Stimulated activated memory B cell treated with anti-CD40 and anti-IgM and Interleukin-4, amounts not matched to agents 10 μg/mL and 1 μg/mL and 100 μg/mL, for 72 hours (primary cell): Measurements from ENCODE around the gene HAUS7.

Experiments used
- ATAC-seq: fragments of 150-1000 bp; cut with Tn5 transposase; 2 replicates; pipeline ENCODE4 v1.10.0; 2021
- H3K27ac Mint-ChIP-seq: one replicate; pipeline ENCODE4 v1.8.0; 2022; ENCODE audit warnings: mild to moderate bottlenecking, mixed read lengths
- H3K27me3 Mint-ChIP-seq: one replicate; pipeline ENCODE4 v1.8.0; 2022; ENCODE audit warnings: mixed read lengths
- H3K36me3 Mint-ChIP-seq: one replicate; pipeline ENCODE4 v1.8.0; 2022; ENCODE audit warnings: mixed read lengths
- H3K4me1 Mint-ChIP-seq: one replicate; pipeline ENCODE4 v1.8.0; 2022; ENCODE audit warnings: mixed read lengths
- H3K4me3 Mint-ChIP-seq: one replicate; pipeline ENCODE4 v1.8.0; 2022; ENCODE audit warnings: mild to moderate bottlenecking, moderate library complexity, mixed read lengths
- H3K9me3 Mint-ChIP-seq: one replicate; pipeline ENCODE4 v1.8.0; 2022; ENCODE audit warnings: mixed read lengths

Gene HAUS7

GRCh38 chrX:153457827-153458466 lies 12.4 kb downstream of the HAUS7 start:
- Mint-ChIP-seq H3K4me3 (no peak overlapping the region), H3K36me3 (peaks cover 22% of the 10 kb centered on the region), H3K27me3 (no peaks in the 10 kb centered on the region), H3K9me3 (no peaks in the 10 kb centered on the region), H3K4me1 (peaks cover 5% of the 10 kb centered on the region), H3K27ac (no peak overlapping the region)
- ATAC-seq: no peak

- H3K36me3 Mint-ChIP-seq: peaks cover 22% of the 10 kb centered on the region
- H3K27ac Mint-ChIP-seq: no peak overlapping the region
- H3K27me3 Mint-ChIP-seq: no peaks in the 10 kb centered on the region
- H3K9me3 Mint-ChIP-seq: no peaks in the 10 kb centered on the region
- no peak overlapping the region for H3K4me3 Mint-ChIP-seq
- peaks cover 5% of the 10 kb centered on the region for H3K4me1 Mint-ChIP-seq
- ATAC-seq: no peak
Observed at GRCh38 chrX:153457136-153457825, 13.1 kb downstream of the HAUS7 start.

- Mint-ChIP-seq H3K4me3 (no peak overlapping the region), H3K9me3 (no peaks in the 10 kb centered on the region), H3K4me1 (peaks cover 5% of the 10 kb centered on the region), H3K36me3 (peaks cover 19% of the 10 kb centered on the region), H3K27me3 (no peaks in the 10 kb centered on the region), H3K27ac (no peak overlapping the region)
- ATAC-seq: no peak
Observed at GRCh38 chrX:153456704-153457103, 13.7 kb downstream of the HAUS7 start.

- Mint-ChIP-seq H3K27me3 (no peaks in the 10 kb centered on the region), H3K4me1 (peaks cover 5% of the 10 kb centered on the region), H3K9me3 (no peaks in the 10 kb centered on the region), H3K36me3 (peaks cover 16% of the 10 kb centered on the region), H3K27ac (no peak overlapping the region), H3K4me3 (no peak overlapping the region)
- ATAC-seq: no peak
Observed at GRCh38 chrX:153456161-153456560, 14.2 kb downstream of the HAUS7 start.

- Mint-ChIP-seq H3K9me3 (no peaks in the 10 kb centered on the region), H3K4me1 (no peaks in the 10 kb centered on the region), H3K4me3 (no peak overlapping the region), H3K36me3 (peaks cover 16% of the 10 kb centered on the region), H3K27me3 (no peaks in the 10 kb centered on the region), H3K27ac (no peak overlapping the region)
- ATAC-seq: no peak
Observed at GRCh38 chrX:153455571-153455970, 14.8 kb downstream of the HAUS7 start.

GRCh38 chrX:153454901-153455550 lies 15.3 kb downstream of the HAUS7 start:
- no peak overlapping the region for H3K4me3 Mint-ChIP-seq
- no peaks in the 10 kb centered on the region for H3K27me3 Mint-ChIP-seq
- H3K36me3 Mint-ChIP-seq: peaks cover 16% of the 10 kb centered on the region
- no peak overlapping the region for H3K27ac Mint-ChIP-seq
- no peak for ATAC-seq
- no peaks in the 10 kb centered on the region for H3K9me3 Mint-ChIP-seq
- H3K4me1 Mint-ChIP-seq: no peaks in the 10 kb centered on the region

GRCh38 chrX:153450949-153451277 lies 19.5 kb downstream of the HAUS7 start:
- peaks cover 7% of the 10 kb centered on the region for H3K36me3 Mint-ChIP-seq
- no peaks in the 10 kb centered on the region for H3K4me1 Mint-ChIP-seq
- ATAC-seq: no peak
- H3K9me3 Mint-ChIP-seq: no peaks in the 10 kb centered on the region
- no peak overlapping the region for H3K4me3 Mint-ChIP-seq
- H3K27me3 Mint-ChIP-seq: no peaks in the 10 kb centered on the region
- H3K27ac Mint-ChIP-seq: no peak overlapping the region

GRCh38 chrX:153450114-153450948 lies 20.0 kb downstream of the HAUS7 start:
- Mint-ChIP-seq H3K36me3 (peaks cover 6% of the 10 kb centered on the region), H3K9me3 (no peaks in the 10 kb centered on the region), H3K27me3 (no peaks in the 10 kb centered on the region), H3K4me1 (no peaks in the 10 kb centered on the region), H3K27ac (no peak overlapping the region), H3K4me3 (no peak overlapping the region)
- ATAC-seq: no peak

GRCh38 chrX:153449368-153450113 lies 20.8 kb downstream of the HAUS7 start:
- ATAC-seq: no peak
- Mint-ChIP-seq H3K4me1 (no peaks in the 10 kb centered on the region), H3K36me3 (peaks cover 6% of the 10 kb centered on the region), H3K9me3 (no peaks in the 10 kb centered on the region), H3K27ac (no peak overlapping the region), H3K4me3 (no peak overlapping the region), H3K27me3 (no peaks in the 10 kb centered on the region)

GRCh38 chrX:153448556-153449367 lies 21.6 kb downstream of the HAUS7 start:
- no peak for ATAC-seq

GRCh38 chrX:153447581-153447960 lies 22.8 kb downstream of the HAUS7 start:
- H3K9me3 Mint-ChIP-seq: no peaks in the 10 kb centered on the region
- no peak overlapping the region for H3K4me3 Mint-ChIP-seq
- H3K36me3 Mint-ChIP-seq: peaks cover 6% of the 10 kb centered on the region
- H3K27me3 Mint-ChIP-seq: no peaks in the 10 kb centered on the region
- ATAC-seq: no peak
- H3K27ac Mint-ChIP-seq: no peak overlapping the region
- H3K4me1 Mint-ChIP-seq: no peaks in the 10 kb centered on the region

More at GRCh38 chrX:153448556-153449367, 21.6 kb downstream of the HAUS7 start:
- Mint-ChIP-seq H3K9me3 (no peaks in the 10 kb centered on the region), H3K27ac (no peak overlapping the region), H3K27me3 (no peaks in the 10 kb centered on the region), H3K4me1 (no peaks in the 10 kb centered on the region), H3K4me3 (no peak overlapping the region), H3K36me3 (peaks cover 6% of the 10 kb centered on the region)

GRCh38 chrX:153446950-153447580 lies 23.3 kb downstream of the HAUS7 start:
- H3K27ac Mint-ChIP-seq: no peak overlapping the region
- H3K27me3 Mint-ChIP-seq: no peaks in the 10 kb centered on the region

GRCh38 chrX:153446636-153446936 lies 23.8 kb downstream of the HAUS7 start:
- no peak overlapping the region for H3K4me3 Mint-ChIP-seq
- H3K4me1 Mint-ChIP-seq: no peaks in the 10 kb centered on the region
- peaks cover 6% of the 10 kb centered on the region for H3K36me3 Mint-ChIP-seq
- ATAC-seq: no peak
- no peaks in the 10 kb centered on the region for H3K27me3 Mint-ChIP-seq
- no peak overlapping the region for H3K27ac Mint-ChIP-seq
- no peaks in the 10 kb centered on the region for H3K9me3 Mint-ChIP-seq

More at GRCh38 chrX:153446950-153447580, 23.3 kb downstream of the HAUS7 start:
- peaks cover 6% of the 10 kb centered on the region for H3K36me3 Mint-ChIP-seq
- no peak for ATAC-seq
- no peaks in the 10 kb centered on the region for H3K9me3 Mint-ChIP-seq
- H3K4me3 Mint-ChIP-seq: no peak overlapping the region
- no peaks in the 10 kb centered on the region for H3K4me1 Mint-ChIP-seq
